C1 segment of cervical spinal cord (tissue), 14 donors: Measurements from ENCODE around the gene NXF1.
"Not testable (repeated sequence)": the region's sequence is repeated elsewhere in the genome, so short reads cannot be mapped to it uniquely, and the experiment has no call there.

Experiments used
- DNase-seq, 14 donors: peaks; one replicate each; lab custom pipeline; 2025; lab: John Stamatoyannopoulos, UW

Gene NXF1

DNA sequence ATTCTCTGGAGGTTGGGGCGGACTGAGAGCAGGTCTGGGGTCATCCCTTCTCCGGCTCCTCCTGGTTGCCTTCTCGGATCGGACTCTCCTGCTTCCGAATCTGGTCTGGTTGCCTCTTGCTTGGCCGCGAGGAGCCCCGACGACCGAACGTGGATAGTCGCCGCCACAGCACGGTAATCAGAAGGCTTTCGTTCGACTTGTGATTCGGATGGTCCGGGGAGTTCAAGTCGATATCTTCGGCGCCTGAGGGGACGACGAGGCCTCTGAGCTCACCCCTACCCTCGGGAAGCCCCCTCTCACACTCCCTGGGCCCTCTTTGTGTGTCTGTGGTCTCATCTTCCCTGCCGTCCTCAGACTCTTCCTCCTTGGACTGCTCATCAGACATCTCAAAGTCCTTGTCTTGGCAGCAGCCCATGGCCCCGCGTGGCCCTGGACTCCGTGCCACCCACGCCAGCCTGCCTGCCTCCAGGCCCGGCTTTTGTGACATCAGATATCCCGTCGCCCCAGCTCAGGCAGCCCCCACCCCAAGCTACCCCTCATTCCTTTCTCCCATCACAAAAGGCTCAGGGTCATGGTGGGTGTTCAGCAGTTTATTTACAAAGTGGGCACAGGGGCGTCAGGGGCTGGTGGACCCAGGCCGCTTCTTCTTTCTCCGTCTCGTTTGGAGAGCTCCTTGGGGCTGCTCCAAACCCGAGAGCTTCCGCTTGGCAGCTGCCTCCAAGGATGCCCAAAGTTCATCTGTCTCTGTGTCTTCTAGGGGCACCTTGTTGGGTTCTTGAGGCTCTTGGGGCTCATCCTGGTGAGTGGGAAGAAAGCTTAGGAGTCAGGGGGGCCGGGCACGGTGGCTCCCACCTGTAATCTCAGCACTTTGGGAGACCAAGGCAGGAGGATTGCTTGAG lies 27.3 kb upstream of the NXF1 start, which contains the start of gene TEX54:
Gene TEX54, minus strand, starts transcription at position 506 of the 899 bp plus-strand sequence.
- peak in 2 of 14 donors; percentile 39 to 57 for DNase-seq

DNA sequence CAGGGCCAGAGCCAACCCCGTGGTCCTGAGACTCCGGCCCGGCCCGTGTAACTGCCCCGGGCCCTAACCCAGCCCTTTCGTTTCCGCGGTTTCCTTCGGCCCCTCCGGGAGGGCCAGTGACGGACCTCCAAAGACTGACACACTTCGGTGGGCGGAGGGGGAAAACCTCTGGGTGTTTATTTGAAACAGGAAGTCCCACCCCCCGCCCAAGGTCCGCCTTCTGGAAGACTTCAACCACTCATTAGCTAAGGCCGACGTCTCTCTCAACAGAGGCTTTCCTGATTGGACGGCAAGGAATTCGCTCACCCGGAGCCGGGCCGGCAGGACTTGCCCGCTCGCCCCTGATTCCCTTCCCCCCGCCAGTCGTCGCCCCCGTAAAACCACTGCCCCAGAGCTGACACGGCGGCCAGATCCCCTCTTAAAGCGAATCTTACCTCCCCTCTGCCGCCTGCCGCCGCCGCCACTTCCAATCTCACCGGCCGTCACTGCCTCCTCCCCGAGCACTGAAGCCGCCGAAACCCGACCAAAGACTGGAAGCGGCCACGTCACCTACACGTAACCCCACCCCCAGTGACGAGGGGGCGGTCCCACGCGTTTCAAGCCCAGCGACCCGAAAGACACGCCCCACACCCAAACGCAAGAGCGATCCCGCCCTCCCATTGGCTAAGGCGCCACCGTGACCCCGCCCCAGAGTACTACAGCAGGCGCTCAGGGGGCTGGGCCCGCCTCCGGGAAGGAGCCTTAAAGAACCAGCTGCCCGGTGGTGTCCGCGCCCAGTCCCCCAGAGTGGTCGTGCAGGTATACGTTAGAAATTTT lies 26.5 kb upstream of the NXF1 start, which contains the start of gene STX5:
Gene STX5, minus strand, starts transcription at position 532 of the 816 bp plus-strand sequence. CDS start 808 bp downstream, outside the sequence.
- peak; percentile 97 to 100 (median 99) for DNase-seq

DNA sequence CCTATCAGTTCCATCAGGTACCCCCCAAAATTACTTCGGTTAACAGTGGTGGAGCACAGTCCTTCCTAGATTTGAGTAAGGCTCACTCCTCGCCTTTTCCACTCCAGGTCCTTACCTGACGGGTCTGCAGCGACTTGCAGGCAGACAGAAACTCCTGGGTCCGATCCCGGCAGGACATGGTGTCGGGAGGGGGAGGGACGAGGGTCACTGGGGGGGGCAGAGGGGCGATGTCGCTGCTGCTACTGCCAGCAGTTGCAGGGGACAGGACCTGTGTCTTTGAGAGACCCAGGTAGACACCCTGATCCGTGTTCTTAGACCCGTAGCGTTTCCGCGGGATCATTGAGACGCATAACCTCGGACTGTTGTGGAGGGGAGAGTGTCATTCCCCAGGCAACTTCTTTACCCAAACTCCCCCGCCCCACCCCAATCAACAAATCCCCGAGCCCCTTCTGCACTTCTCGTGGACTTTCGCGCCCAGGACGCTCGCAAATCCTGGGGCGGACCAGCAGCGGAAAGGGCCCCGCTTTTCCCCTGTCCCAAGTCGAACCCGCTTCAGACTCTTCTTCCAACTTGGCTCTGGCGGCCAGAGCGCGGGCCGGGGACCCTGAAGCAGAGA lies 25.8 kb upstream of the NXF1 start:
- DNase-seq, result no peak

GRCh38 chr11:62828130-62828529 lies 22.9 kb upstream of the NXF1 start:
- DNase-seq, result not testable (repeated sequence)

GRCh38 chr11:62823677-62824076 lies 18.4 kb upstream of the NXF1 start:
- DNase-seq, result no peak

GRCh38 chr11:62817129-62817528 lies 11.9 kb upstream of the NXF1 start:
- DNase-seq, result no peak

- DNase-seq, result no peak
Measured at GRCh38 chr11:62816557-62816956, 11.3 kb upstream of the NXF1 start.

GRCh38 chr11:62811659-62812058 lies 6.4 kb upstream of the NXF1 start:
- no peak for DNase-seq

DNA sequence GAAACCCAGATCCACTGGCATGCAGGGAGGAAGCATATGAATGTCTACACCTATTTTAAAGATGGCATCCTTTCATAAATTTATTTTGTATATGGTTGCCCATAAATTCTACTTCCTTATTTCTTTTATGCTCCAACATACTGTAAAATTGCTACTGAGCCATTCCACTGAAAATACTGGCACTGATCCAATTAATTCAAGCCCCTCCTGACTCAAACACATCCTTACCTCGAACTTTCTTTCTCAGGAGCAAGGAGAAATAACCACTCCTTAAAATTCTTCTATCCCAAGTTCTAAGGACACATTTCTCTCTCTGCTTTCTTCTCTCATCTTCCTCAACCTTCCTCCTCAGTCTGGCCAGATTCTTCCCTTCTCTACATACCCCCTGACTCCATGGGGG lies 5.5 kb upstream of the NXF1 start:
- DNase-seq, result no peak

DNA sequence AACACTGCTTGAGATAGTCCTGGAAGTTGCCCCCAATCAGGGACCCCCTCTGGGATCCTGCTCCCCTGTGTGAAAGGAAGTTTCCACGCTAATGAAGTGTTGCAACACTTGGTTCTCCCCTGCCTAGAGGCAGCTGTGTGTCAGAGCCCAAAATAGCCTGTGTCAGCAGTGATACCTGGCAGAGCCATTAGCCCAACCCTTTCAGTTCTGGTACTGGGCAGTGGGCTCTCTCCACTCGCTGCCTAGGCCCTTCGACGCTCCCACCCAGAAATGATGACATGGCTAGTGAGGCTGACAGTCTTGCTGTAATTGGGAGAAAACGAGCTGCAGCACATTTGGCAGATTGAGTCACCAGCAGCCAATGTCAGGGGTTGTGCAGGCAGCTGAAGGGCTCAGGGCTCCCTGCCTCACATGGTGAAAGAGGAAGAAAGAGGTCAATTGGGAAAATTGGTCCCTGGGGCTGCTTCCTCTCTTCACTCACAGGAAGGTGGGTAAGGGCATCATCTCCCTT lies 1.4 kb upstream of the NXF1 start:
- DNase-seq, result peak in 4 of 14 donors; percentile 11 to 37 (median 22)

- no peak for DNase-seq
Measured at GRCh38 chr11:62805961-62806441, 761 bp upstream of the NXF1 start.

GRCh38 chr11:62804310-62805075 lies 747 bp downstream of the NXF1 start:
- DNase-seq, result peak in 1 of 14 donors; percentile 55

DNA sequence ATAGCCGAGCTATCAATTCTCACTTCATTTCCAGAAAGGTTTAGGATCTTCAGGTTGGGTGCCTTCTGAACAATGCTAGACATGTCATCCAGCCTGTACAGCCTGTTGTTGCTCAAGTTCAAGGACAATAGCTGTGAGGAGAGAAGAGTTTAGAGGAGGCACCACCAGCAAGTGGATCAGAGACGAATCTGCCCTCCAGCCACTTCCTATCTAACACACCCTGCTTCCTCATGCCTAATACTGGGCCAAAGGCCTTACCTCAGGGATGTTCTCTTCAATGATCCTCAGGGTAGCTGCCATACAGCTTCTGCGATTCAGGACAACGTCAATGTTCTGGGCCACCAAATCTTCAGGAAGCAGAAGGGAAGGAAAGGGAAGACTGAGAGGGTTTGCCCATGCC lies 4.2 kb downstream of the NXF1 start:
- no peak for DNase-seq

GRCh38 chr11:62799486-62799885 lies 5.8 kb downstream of the NXF1 start:
- no peak for DNase-seq

DNA sequence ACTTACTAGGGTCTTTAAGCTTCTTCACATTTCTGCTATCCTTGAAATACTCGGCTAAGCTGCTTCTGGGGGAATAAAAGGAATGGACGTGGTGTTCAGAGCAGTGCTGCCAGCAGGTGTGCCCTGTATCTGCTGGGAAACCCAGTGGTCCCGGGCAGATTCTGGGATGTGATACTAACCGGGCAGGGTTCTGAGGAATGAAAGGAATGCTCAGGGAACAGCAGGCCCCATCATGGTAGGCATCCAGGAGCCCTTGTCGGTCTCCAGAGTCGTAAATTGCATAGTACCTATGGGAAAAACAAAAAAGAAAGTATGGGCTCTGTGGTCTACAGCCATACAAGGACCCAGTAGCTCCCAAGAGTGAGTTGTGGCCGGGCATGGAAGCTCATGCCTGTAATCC lies 9.0 kb downstream of the NXF1 start:
- no peak for DNase-seq

GRCh38 chr11:62794201-62794775 lies 11.0 kb downstream of the NXF1 start:
- DNase-seq, result no peak

DNA sequence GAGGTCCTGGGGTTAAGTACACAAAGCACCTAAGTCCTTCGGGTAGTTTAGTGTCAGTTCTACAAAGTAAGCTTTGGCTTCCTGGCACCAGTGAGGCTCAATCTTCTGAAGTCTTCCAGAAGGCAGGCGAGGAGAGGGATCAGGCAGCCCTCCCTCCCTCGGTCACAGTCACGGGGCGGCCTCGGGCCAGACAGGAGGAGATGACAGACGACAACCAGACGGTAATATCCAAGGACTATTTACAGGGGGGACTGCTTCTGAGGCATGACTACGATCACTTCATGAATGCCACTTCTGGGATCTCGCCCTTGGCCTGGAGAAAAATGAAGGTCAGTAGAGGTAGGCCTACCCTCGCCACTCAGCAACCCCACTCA lies 13.1 kb downstream of the NXF1 start:
- DNase-seq, result peak in 3 of 14 donors; percentile 28 to 42 (median 32)

- peak in 13 of 14 donors; percentile 29 to 86 (median 72) for DNase-seq
Measured at GRCh38 chr11:62791501-62792201, 13.6 kb downstream of the NXF1 start, which contains the start of gene TMEM223. Gene TMEM223, minus strand, starts transcription at chr11:62792006. Its CDS starts 12 bp downstream, at chr11:62791994.

DNA sequence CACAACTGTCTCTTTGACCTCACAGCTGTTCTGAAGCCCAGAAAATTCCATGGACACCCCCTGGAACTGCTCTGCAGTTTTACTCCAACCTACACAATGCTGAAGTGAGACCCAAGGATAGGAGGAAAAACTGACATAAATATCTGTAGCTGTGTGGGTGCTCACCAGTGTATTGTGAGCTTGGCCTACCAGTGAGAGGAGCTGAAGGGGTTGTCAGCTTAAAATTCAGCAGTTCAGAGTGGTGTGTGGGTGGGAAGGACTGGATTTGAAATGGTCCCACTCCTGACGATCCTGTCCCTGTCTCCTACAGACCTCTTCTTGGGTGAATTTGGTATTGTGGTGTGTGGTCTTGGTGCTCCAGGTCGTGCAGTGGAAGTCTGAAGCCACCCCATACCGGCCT lies 15.7 kb downstream of the NXF1 start:
- DNase-seq, result no peak

GRCh38 chr11:62788991-62789390 lies 16.2 kb downstream of the NXF1 start:
- no peak for DNase-seq
